Measurements from ENCODE around the gene ABLIM2.

Gene ABLIM2

DNA sequence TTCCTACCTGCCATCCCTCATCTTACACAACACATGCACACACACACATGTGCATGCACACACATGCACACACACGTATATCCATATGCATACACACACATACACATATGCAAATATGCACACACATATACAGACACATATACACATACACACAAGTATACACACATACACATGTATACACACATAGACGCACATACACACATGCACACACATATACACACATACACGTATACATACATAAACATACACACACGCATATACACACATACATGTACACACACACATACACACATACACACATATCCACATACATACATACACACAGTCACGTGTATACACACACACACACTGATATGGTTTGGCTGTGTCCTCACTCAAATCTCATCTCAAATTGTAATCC lies 182.0 kb downstream of the ABLIM2 start:
- Histone ChIP-seq H3K27ac (ENCODE audit: low read depth, low read length) (no peak overlapping the region), H2AFZ (ENCODE audit: low read length, unreplicated experiment) (no peak overlapping the region), H3K4me3 (ENCODE audit: low read depth, low read length) (no peak overlapping the region), H3K36me3 (ENCODE audit: insufficient read depth, low read length) (no peaks in the 10 kb centered on the region), H3K27me3 (ENCODE audit: insufficient read depth, low read length) (no peaks in the 10 kb centered on the region), H3K79me2 (ENCODE audit: control insufficient read depth, insufficient read depth, low read length, unreplicated experiment) (no peaks in the 10 kb centered on the region), H3K4me1 (ENCODE audit: control insufficient read depth, insufficient read depth, low read length, unreplicated experiment) (peaks cover 20% of the 10 kb centered on the region)

DNA sequence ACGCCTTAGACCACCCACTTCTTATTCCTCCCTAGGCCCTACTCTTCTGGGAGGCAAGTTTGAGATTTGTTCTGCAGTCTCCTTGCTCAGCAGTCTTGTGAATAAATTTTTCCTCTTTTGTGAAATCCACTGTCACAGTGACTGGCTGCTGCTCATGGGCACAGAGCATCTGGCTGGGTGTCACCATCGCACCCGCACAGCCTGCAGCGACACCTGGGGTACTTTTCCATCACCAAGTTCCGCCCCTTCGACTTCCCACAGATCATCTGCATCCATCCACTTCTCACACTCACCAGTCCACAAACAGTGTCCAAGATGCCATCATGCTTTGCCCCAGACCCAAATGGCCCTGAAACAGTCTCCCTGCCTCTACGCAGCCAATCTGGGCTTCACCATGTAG lies 182.6 kb downstream of the ABLIM2 start:
- Histone ChIP-seq H3K36me3 (ENCODE audit: insufficient read depth, low read length) (no peaks in the 10 kb centered on the region), H2AFZ (ENCODE audit: low read length, unreplicated experiment) (no peak overlapping the region), H3K79me2 (ENCODE audit: control insufficient read depth, insufficient read depth, low read length, unreplicated experiment) (no peaks in the 10 kb centered on the region), H3K4me1 (ENCODE audit: control insufficient read depth, insufficient read depth, low read length, unreplicated experiment) (peaks cover 20% of the 10 kb centered on the region), H3K27me3 (ENCODE audit: insufficient read depth, low read length) (no peaks in the 10 kb centered on the region), H3K4me3 (ENCODE audit: low read depth, low read length) (no peak overlapping the region), H3K27ac (ENCODE audit: low read depth, low read length) (no peak overlapping the region)

GRCh38 chr4:7974425-7974824 lies 184.2 kb downstream of the ABLIM2 start:
- H3K36me3 ChIP-seq (ENCODE audit: insufficient read depth, low read length) = no peaks in the 10 kb centered on the region
- H3K4me3 ChIP-seq (ENCODE audit: low read depth, low read length) = no peak overlapping the region
- no peaks in the 10 kb centered on the region for H3K79me2 ChIP-seq (ENCODE audit: control insufficient read depth, insufficient read depth, low read length, unreplicated experiment)
- peaks cover 20% of the 10 kb centered on the region for H3K4me1 ChIP-seq (ENCODE audit: control insufficient read depth, insufficient read depth, low read length, unreplicated experiment)
- H3K27me3 ChIP-seq (ENCODE audit: insufficient read depth, low read length) = no peaks in the 10 kb centered on the region
- H3K27ac ChIP-seq (ENCODE audit: low read depth, low read length) = no peak overlapping the region
- H2AFZ ChIP-seq (ENCODE audit: low read length, unreplicated experiment) = no peak overlapping the region

DNA sequence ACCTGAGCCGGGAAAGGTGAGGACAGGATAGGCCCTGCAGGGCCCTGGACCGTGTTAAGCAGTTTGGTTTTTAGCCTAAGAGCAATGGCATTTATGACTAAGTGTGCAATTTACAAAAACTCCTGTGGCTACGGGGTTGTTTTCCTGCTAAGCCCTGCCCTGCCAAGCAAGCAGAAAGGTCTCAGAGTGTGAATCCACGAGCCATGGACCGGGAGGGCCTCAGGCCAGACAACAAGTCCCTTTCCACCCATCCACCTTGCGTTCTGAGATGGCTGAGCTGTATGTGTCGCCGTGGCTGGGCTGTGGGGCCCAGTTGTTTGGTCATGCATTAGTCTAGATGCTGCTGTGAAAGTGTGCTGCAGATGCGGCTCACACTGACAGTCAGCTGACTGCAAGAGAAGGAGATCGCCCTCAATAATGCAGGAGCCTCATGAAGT lies 185.1 kb downstream of the ABLIM2 start:
- Histone ChIP-seq H3K79me2 (ENCODE audit: control insufficient read depth, insufficient read depth, low read length, unreplicated experiment) (no peaks in the 10 kb centered on the region), H3K4me1 (ENCODE audit: control insufficient read depth, insufficient read depth, low read length, unreplicated experiment) (peaks cover 19% of the 10 kb centered on the region), H2AFZ (ENCODE audit: low read length, unreplicated experiment) (no peak overlapping the region), H3K27me3 (ENCODE audit: insufficient read depth, low read length) (no peaks in the 10 kb centered on the region), H3K4me3 (ENCODE audit: low read depth, low read length) (no peak overlapping the region), H3K36me3 (ENCODE audit: insufficient read depth, low read length) (no peaks in the 10 kb centered on the region), H3K27ac (ENCODE audit: low read depth, low read length) (no peak overlapping the region)

GRCh38 chr4:7971881-7972500 lies 186.6 kb downstream of the ABLIM2 start:
- H3K36me3 ChIP-seq (ENCODE audit: insufficient read depth, low read length) = no peaks in the 10 kb centered on the region
- H3K27ac ChIP-seq (ENCODE audit: low read depth, low read length) = no peak overlapping the region

GRCh38 chr4:7971159-7971631 lies 187.4 kb downstream of the ABLIM2 start:
- Histone ChIP-seq H3K36me3 (ENCODE audit: insufficient read depth, low read length) (no peaks in the 10 kb centered on the region), H3K4me1 (ENCODE audit: control insufficient read depth, insufficient read depth, low read length, unreplicated experiment) (peaks cover 21% of the 10 kb centered on the region), H3K79me2 (ENCODE audit: control insufficient read depth, insufficient read depth, low read length, unreplicated experiment) (no peaks in the 10 kb centered on the region), H2AFZ (ENCODE audit: low read length, unreplicated experiment) (no peak overlapping the region), H3K27ac (ENCODE audit: low read depth, low read length) (no peak overlapping the region), H3K4me3 (ENCODE audit: low read depth, low read length) (no peak overlapping the region), H3K27me3 (ENCODE audit: insufficient read depth, low read length) (no peaks in the 10 kb centered on the region)

More at GRCh38 chr4:7971881-7972500, 186.6 kb downstream of the ABLIM2 start:
- Histone ChIP-seq H2AFZ (ENCODE audit: low read length, unreplicated experiment) (no peak overlapping the region), H3K27me3 (ENCODE audit: insufficient read depth, low read length) (no peaks in the 10 kb centered on the region), H3K4me3 (ENCODE audit: low read depth, low read length) (no peak overlapping the region), H3K4me1 (ENCODE audit: control insufficient read depth, insufficient read depth, low read length, unreplicated experiment) (peaks cover 21% of the 10 kb centered on the region), H3K79me2 (ENCODE audit: control insufficient read depth, insufficient read depth, low read length, unreplicated experiment) (no peaks in the 10 kb centered on the region)

GRCh38 chr4:7970361-7970946 lies 188.2 kb downstream of the ABLIM2 start:
- Histone ChIP-seq H3K27me3 (ENCODE audit: insufficient read depth, low read length) (no peaks in the 10 kb centered on the region), H3K4me3 (ENCODE audit: low read depth, low read length) (0 out of 2 replicates have a peak overlapping the region, but pooled peaks have one; percentile 1), H3K36me3 (ENCODE audit: insufficient read depth, low read length) (no peaks in the 10 kb centered on the region), H3K4me1 (ENCODE audit: control insufficient read depth, insufficient read depth, low read length, unreplicated experiment) (peaks cover 21% of the 10 kb centered on the region), H3K79me2 (ENCODE audit: control insufficient read depth, insufficient read depth, low read length, unreplicated experiment) (no peaks in the 10 kb centered on the region), H2AFZ (ENCODE audit: low read length, unreplicated experiment) (no peak overlapping the region), H3K27ac (ENCODE audit: low read depth, low read length) (peak overlapping the region; percentile 45)

DNA sequence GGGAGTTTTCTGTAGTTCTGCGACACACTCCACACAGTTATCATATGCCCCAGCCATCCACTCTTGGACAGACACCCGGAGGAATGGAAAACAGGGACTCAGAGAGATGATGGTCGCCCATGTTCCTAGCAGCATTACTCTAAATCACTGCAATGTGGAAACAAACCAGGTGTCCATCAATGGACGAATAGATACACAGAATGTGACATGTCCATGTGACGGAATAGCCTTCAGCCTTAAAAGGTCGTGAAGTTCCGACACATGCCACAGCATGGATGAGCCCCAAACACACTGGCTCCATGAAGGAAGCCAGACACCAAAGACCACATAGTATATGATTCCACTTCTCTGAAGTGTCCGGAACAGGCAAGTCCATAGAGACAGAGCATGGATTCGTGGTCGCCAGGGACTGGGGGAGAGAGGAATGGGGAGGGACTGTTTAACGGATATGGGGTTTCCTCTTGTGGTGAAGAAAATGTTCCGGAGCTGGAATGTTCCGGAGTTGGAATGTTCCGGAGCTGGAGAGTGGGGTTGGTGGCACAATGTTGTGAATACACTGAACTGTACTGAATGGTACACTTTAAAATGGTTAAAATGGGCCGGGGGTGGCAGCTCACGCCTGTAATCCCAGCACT lies 190.2 kb downstream of the ABLIM2 start:
- no peaks in the 10 kb centered on the region for H3K27me3 ChIP-seq (ENCODE audit: insufficient read depth, low read length)
- H3K4me1 ChIP-seq (ENCODE audit: control insufficient read depth, insufficient read depth, low read length, unreplicated experiment) = peaks cover 29% of the 10 kb centered on the region
- H3K36me3 ChIP-seq (ENCODE audit: insufficient read depth, low read length) = no peaks in the 10 kb centered on the region
- no peak overlapping the region for H2AFZ ChIP-seq (ENCODE audit: low read length, unreplicated experiment)
- no peaks in the 10 kb centered on the region for H3K79me2 ChIP-seq (ENCODE audit: control insufficient read depth, insufficient read depth, low read length, unreplicated experiment)
- no peak overlapping the region for H3K4me3 ChIP-seq (ENCODE audit: low read depth, low read length)
- H3K27ac ChIP-seq (ENCODE audit: low read depth, low read length) = no peak overlapping the region

- Histone ChIP-seq H3K27ac (ENCODE audit: low read depth, low read length) (no peak overlapping the region), H3K36me3 (ENCODE audit: insufficient read depth, low read length) (no peaks in the 10 kb centered on the region), H3K4me1 (ENCODE audit: control insufficient read depth, insufficient read depth, low read length, unreplicated experiment) (peaks cover 29% of the 10 kb centered on the region), H3K4me3 (ENCODE audit: low read depth, low read length) (no peak overlapping the region), H3K79me2 (ENCODE audit: control insufficient read depth, insufficient read depth, low read length, unreplicated experiment) (no peaks in the 10 kb centered on the region), H3K27me3 (ENCODE audit: insufficient read depth, low read length) (no peaks in the 10 kb centered on the region), H2AFZ (ENCODE audit: low read length, unreplicated experiment) (no peak overlapping the region)
These were observed 190.9 kb downstream of the ABLIM2 start for GRCh38 chr4:7967501-7968261.

DNA sequence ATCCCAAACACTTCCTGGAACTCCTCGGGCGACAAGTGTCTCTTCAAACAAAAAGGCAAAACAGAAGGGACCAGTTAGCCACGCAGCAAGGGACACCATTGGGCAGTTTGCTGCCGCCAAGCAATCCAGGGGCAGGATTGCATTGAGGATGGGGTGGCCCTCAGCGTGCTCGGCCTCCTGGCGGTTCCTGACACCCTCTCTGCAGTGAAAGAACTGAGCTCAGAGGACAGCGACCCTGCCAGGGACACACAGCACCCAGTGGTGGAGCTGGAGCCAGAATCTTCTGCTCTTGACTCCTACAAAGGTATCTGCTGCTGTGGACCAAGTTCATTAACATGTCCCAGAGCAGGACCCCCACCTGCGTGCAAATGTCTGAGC lies 191.6 kb downstream of the ABLIM2 start:
- Histone ChIP-seq H3K4me3 (ENCODE audit: low read depth, low read length) (no peak overlapping the region), H3K27ac (ENCODE audit: low read depth, low read length) (no peak overlapping the region), H2AFZ (ENCODE audit: low read length, unreplicated experiment) (no peak overlapping the region), H3K4me1 (ENCODE audit: control insufficient read depth, insufficient read depth, low read length, unreplicated experiment) (peaks cover 29% of the 10 kb centered on the region), H3K79me2 (ENCODE audit: control insufficient read depth, insufficient read depth, low read length, unreplicated experiment) (no peaks in the 10 kb centered on the region), H3K27me3 (ENCODE audit: insufficient read depth, low read length) (no peaks in the 10 kb centered on the region), H3K36me3 (ENCODE audit: insufficient read depth, low read length) (no peaks in the 10 kb centered on the region)

Measured in ACC112 (cell line).